ENCODE data around the gene GNG4.

- TF ChIP-seq EZH2 (IDR thresholded peaks at IDR 0.05; ENCODE audit: insufficient read depth, low read length), result no peak
- no peak for TF ChIP-seq CTCF (IDR thresholded peaks at IDR 0.05; ENCODE audit: insufficient read depth, low read depth, low read length)
Observed at GRCh38 chr1:235657747-235658526, 8.4 kb upstream of the GNG4 start.

Data from astrocyte (in vitro differentiated cells and primary cell).